ENCODE measurements around the gene DGKA.
"Not testable (repeated sequence)": the region's sequence is repeated elsewhere in the genome, so short reads cannot be mapped to it uniquely, and the experiment has no call there.

DGKA gene

GRCh38 chr12:55966408-55967281, 35.7 kb downstream of the DGKA start, which contains the start of gene CDK2:
CDK2 (plus strand) TSS chr12:55966830; CDS start chr12:55967009, 179 bp downstream.
- in situ Hi-C loops (cut with MboI; ENCODE audit: low sequenced_read_pairs): no loop called here

- in situ Hi-C loops (cut with MboI; ENCODE audit: low sequenced_read_pairs): no loop called here
Observed at GRCh38 chr12:55969356-55969755, 38.4 kb downstream of the DGKA start.

- in situ Hi-C loops (cut with MboI; ENCODE audit: low sequenced_read_pairs): no loop called here
Observed at GRCh38 chr12:55970775-55971174, 39.8 kb downstream of the DGKA start.

GRCh38 chr12:55972042-55972441, 41.1 kb downstream of the DGKA start:
- in situ Hi-C loops (cut with MboI; ENCODE audit: low sequenced_read_pairs): no loop called here

GRCh38 chr12:55972456-55972855, 41.5 kb downstream of the DGKA start:
- in situ Hi-C loops (cut with MboI; ENCODE audit: low sequenced_read_pairs): no loop called here

- in situ Hi-C loops (cut with MboI; ENCODE audit: low sequenced_read_pairs): no loop called here
Observed at GRCh38 chr12:55972911-55973598, 42.1 kb downstream of the DGKA start.

- in situ Hi-C loops (cut with MboI; ENCODE audit: low sequenced_read_pairs): no loop called here
Observed at GRCh38 chr12:55973599-55974307, 42.8 kb downstream of the DGKA start, which contains the start of gene RAB5B. RAB5B (plus strand) TSS chr12:55974078; CDS start chr12:55986961, 12,883 bp downstream.

- in situ Hi-C loops (cut with MboI; ENCODE audit: low sequenced_read_pairs): no loop called here
Observed at GRCh38 chr12:55974308-55974730, 43.4 kb downstream of the DGKA start.

GRCh38 chr12:55978393-55978792, 47.4 kb downstream of the DGKA start:
- in situ Hi-C loops (cut with MboI; ENCODE audit: low sequenced_read_pairs): no loop called here

GRCh38 chr12:55979069-55979468, 48.1 kb downstream of the DGKA start:
- in situ Hi-C loops (cut with MboI; ENCODE audit: low sequenced_read_pairs): no loop called here

- in situ Hi-C loops (cut with MboI; ENCODE audit: low sequenced_read_pairs): not testable (repeated sequence)
Observed at GRCh38 chr12:55981882-55982281, 50.9 kb downstream of the DGKA start.

- in situ Hi-C loops (cut with MboI; ENCODE audit: low sequenced_read_pairs): no loop called here
Observed at GRCh38 chr12:55982319-55982936, 51.5 kb downstream of the DGKA start.

GRCh38 chr12:55983232-55983842, 52.4 kb downstream of the DGKA start:
- in situ Hi-C loops (cut with MboI; ENCODE audit: low sequenced_read_pairs): no loop called here

GRCh38 chr12:55984861-55985260, 53.9 kb downstream of the DGKA start:
- in situ Hi-C loops (cut with MboI; ENCODE audit: low sequenced_read_pairs): no loop called here

- in situ Hi-C loops (cut with MboI; ENCODE audit: low sequenced_read_pairs): no loop called here
Observed at GRCh38 chr12:55985341-55985740, 54.4 kb downstream of the DGKA start.

GRCh38 chr12:55985976-55986375, 55.0 kb downstream of the DGKA start:
- in situ Hi-C loops (cut with MboI; ENCODE audit: low sequenced_read_pairs): not testable (repeated sequence)

- in situ Hi-C loops (cut with MboI; ENCODE audit: low sequenced_read_pairs): no loop called here
Observed at GRCh38 chr12:55991110-55991509, 60.1 kb downstream of the DGKA start.

GRCh38 chr12:55993230-55993853, 62.4 kb downstream of the DGKA start:
- in situ Hi-C loops (cut with MboI; ENCODE audit: low sequenced_read_pairs): no loop called here

- in situ Hi-C loops (cut with MboI; ENCODE audit: low sequenced_read_pairs): no loop called here
Observed at GRCh38 chr12:55995366-55995765, 64.4 kb downstream of the DGKA start.

- in situ Hi-C loops (cut with MboI; ENCODE audit: low sequenced_read_pairs): no loop called here
Observed at GRCh38 chr12:55996201-55996714, 65.3 kb downstream of the DGKA start.

Data from HL-60/S4 (cell line).